ENCODE data around the gene CASTOR1.

DNA sequence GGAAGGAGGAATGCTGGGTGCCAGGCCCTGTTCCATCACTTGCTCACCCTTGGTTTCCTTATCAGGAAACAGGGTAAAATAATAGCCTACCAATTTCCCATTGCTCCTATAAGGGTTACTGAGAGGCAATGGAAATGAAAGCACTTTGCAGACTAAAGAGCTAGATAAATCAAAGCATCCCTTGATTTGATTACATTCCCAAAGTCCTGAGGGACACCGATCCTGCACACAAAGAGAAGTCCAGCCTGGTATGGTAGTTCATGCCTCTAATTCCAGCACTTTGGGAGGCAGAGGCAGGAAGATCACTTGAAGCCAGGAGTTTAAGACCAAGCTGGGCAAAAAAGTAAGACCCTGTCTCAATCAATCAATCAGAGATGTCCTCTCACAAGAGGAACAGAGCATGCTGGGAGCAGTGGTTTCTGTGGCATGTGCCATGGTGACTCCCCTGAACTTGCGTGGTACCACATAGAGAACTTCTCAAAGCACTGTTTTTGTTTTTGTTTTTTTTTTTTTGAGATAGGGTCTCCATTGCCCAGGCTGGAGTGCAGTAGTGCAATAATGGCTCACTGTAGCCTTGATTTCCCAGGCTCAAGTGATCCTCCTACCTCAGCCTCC, 26.8 kb upstream of the CASTOR1 start:
- TF ChIP-seq, protein P1, sequence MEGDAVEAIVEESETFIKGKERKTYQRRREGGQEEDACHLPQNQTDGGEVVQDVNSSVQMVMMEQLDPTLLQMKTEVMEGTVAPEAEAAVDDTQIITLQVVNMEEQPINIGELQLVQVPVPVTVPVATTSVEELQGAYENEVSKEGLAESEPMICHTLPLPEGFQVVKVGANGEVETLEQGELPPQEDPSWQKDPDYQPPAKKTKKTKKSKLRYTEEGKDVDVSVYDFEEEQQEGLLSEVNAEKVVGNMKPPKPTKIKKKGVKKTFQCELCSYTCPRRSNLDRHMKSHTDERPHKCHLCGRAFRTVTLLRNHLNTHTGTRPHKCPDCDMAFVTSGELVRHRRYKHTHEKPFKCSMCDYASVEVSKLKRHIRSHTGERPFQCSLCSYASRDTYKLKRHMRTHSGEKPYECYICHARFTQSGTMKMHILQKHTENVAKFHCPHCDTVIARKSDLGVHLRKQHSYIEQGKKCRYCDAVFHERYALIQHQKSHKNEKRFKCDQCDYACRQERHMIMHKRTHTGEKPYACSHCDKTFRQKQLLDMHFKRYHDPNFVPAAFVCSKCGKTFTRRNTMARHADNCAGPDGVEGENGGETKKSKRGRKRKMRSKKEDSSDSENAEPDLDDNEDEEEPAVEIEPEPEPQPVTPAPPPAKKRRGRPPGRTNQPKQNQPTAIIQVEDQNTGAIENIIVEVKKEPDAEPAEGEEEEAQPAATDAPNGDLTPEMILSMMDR (conservative IDR thresholded peaks at IDR 0.05; ENCODE audit: low read depth, low read length): no peak
- TF ChIP-seq EZH2 (IDR thresholded peaks at IDR 0.05; ENCODE audit: borderline replicate concordance, low read depth, low read length, poor library complexity, severe bottlenecking): no peak
